Activated CD8-positive, alpha-beta memory T cell treated with anti-CD3 and anti-CD28 coated beads for 4 hours (primary cell): ENCODE measurements around the gene IPO8.

Source experiments
- DNase-seq, 2 donors: peaks; one replicate each; pipeline ENCODE4 v3.0.0-alpha.2; 2020; ENCODE audit warnings: low read depth in 2 of 2

The IPO8 gene

DNA sequence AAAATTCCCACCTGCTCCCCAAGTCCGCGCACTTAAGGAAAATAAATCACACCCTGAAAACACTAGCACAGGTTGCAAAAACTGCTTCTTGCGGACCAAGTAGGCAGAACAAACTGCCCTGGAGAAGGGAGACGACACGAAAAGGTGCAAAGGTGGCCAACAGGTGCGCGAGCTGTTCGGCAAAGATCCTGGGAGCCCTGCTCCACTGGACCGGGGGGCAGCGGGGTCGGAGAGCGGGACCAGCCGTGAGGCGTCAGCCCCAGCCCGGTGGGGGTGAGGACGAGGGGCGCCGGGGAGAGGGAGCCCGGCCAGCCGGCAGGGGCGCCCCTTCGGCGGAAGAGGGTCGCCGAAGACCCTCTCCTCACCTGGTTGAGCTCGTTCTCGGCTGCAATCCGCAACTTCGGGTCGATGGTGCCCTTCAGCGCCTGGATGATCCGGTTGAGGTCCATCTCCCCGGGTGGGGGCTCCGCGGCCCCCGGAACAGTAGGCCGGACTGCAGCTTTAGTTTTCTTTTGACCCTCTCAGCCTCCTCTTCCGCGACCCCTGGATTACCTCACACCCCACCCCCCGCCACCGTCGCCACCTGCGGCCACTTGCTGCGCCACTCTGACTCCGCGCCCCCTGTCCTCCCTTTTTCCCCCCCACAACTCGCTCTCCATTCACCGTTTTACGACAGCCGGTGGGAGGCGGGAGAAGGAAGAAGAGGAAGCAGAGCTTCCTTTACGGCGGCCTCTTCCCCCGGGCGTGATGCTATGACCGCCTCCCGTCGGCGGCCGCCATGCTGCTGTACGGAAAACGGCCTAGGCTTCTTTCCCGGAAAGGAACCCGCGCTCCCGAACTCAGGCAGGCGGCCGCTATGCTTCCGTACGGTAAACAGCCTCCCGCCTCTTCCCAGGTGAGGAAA lies at the start of gene IPO8:
Gene IPO8 (minus strand): TSS at position 671 of the 904 bp plus-strand sequence. CDS start 222 bp downstream, at position 449.
- DNase-seq, result peak; percentile 74 to 79

DNA sequence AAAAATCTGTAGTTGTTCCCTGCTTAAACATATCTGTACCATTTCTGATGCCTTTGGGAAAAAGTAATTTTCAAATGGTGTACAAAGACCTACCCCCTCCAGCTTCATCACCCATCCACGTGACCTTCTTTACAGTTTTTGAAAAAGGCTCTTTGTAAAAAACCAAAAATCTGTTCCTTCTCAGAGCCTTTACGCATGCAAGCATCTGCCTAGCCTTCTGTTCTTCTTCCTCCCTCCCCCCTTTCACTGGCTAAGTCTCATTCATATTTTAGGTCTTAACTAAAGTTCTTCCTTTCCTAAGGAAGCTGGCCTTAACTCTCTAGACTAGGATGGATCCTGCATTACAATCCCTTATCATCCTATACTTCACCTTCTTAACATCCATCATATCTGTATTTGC lies 48.7 kb upstream of the IPO8 start:
- DNase-seq, result no peak

DNA sequence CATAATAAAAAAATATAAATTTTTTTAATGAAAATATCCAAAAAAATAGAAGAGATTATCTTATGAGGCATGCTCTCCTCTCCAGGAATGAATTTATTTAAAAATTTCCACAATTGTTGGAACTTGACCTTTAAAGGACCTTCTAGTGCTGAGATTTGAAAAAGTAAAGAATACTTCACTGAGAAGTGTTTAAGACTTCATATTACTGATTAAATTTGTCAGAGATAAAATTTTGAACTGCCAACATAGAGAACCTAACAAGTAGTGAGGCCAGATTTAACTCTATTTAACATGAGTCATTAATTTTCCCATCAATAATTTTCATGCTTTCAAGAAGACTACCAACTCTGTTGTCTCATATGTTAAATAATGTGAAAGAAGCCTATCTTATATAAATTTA lies 44.6 kb upstream of the IPO8 start:
- no peak for DNase-seq

DNA sequence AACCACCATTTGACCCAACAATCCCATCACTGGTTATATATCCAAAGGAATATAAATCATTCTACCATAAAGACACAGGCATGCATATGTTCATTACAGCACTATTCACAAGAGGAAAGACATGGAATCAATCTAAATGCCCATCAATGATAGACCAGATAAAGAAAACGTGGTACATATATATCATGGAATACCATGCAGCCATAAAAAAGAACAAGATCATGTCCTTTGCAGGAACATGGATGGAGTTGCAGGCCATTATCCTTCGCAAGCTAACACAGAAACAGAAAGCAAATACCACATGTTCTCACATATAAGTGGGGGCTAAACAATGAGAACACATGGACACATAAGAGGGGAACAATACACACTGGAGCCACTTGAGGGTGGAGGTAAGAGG lies 43.4 kb upstream of the IPO8 start:
- no peak for DNase-seq

DNA sequence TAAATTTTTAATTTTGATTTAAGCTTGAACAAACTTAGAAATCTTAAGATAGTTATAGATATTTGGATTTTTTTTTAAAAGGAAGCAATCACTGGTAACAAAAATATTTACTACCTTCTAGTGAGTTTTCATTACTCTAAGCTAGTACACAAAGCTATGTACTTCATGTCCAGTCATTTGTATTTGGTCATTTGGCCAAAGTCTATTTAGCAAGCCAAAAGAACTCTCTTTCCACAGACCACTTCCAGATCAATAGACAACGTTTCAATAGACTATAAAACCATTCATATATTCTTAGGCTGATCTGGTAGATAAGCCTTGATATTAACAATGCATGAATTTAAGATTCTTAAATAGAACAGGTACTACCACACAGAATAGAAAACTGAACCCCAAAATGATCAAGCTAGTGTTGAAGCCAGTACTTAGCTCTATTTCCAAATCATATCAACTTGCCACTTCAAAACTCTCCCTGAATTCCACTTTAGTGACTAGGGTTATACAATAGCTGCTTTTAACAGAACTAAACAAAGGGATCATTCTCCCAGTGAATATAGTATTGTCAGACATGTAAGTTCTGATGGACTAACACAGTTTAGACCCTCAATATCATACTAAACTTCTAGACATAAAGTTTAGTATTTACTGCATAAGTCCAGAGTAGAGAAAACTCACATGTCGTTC lies 37.4 kb upstream of the IPO8 start:
- DNase-seq, result no peak

DNA sequence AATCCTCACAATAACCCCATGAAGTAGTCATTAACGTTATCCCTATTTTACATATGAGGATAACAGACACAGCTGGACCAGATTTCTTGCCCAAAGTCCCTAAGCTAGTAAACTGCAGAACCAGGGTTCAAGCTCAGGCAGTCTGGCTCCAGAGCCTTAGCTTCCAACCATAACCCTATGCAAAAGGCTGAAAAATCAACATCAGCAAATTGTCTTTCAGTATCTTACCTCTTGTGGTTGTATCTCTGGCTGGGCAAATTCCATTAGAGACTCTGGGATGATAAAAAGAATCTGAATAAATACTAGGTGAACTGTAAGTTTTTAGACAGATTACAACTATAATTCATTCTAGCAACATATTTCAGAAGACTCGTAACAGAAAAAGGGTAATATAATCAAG lies 34.3 kb upstream of the IPO8 start:
- no peak for DNase-seq

DNA sequence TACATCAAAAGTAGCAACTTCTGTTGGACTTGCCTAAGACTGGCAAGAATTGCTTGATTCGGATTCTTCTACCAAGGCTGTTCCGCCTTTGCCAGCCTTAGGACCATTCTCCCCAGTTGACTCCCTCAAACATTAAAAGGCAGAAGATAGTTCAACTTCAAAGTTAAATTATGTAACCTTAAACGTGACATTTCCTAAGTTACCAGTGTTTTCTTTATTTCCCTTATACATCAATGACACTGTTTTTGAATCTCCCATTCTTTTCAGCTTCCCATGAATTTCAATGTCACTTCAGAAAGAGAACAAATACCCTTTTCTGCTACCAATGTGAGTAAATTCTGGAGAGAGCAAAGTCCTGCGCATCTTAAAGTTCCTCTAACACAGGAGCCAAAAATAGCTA lies 33.9 kb upstream of the IPO8 start:
- no peak for DNase-seq

DNA sequence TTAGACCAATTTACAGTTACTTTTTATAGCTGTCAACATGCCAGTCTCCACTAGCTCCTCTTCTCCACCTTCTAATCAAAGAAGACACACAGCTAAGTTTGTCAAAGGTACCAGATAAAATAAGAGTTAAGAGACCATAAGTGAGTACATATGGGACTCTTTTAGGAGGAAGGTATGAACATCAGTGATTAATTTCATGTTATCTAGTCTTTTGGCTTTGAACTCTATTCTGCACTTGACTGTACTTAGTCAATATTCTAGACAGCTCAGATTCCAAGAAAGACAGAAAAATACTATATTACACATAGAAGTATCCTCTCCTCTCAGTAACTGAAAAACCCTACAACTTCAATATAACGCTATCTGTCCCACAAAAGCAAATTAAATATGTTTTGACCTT lies 31.0 kb upstream of the IPO8 start:
- DNase-seq, result no peak

DNA sequence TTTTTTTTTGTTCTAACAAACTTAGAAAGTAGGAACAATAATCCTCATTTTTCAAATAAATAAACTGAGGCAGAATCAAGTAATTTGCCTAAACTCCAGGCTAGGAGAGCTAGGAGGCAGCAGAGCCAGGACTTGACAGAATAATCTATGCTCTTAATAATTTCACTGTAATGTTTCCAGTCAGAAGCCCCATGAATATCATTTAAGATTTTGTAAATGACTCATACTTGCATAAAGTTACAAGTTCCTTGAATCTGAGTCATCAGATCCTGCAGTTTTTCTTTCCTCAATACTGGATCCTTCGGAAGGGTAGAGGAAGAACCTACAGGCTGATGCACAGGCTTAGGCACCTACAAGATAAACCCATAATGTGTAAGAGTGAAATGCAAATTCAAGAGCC lies 30.1 kb upstream of the IPO8 start:
- DNase-seq, result no peak

DNA sequence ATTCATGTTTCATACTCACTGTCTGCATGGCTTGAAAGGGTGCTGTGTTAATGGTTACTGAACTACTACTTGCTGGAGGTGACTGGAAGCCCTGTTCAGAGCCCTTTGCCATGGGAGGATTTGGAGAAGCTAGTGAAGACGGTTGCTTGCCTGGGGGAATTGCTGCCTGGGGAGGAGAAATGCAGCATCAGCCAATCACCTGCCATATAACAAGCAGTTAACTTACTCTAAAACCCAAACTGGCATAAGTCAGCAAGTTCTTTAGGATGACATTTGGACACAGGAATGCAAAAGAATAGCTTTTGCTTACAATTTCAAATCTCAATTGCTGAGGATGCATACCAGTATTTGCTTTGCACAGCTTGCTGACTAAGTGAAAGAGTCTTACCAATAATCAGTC lies 23.4 kb upstream of the IPO8 start:
- no peak for DNase-seq

DNA sequence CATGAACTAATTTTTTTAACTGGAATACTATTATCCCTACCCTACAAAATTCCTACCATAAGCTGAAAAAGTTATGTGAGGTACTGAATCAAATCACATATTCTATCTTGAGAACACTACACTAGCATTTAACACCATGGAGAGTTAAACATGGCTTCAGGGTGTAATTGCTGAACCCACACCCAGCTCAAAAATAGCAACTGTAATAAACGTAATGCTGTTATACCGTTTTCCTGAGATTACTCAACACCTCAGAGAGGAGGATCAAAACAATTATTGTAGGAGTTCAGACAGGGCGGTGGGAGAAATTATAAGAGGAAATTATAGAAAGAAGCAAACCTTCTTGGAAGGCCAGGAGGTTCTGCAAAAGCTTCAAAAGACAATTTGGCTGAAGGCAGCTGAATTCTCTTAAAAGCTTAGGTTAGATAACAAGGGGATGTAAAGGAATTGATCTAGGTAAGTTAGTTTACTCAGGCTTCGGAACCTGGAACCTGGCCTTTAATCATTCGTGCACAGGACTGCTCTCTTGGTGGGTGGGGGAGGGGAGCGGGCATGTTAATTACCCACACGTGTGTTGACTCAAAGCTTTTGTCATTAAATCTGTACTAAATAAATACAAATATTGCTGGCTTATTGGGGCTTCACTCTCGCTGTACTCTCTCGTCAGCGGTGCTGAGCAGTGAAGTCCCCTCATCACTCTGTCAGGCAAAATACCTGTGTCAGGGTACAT lies 12.1 kb upstream of the IPO8 start:
- no peak for DNase-seq

DNA sequence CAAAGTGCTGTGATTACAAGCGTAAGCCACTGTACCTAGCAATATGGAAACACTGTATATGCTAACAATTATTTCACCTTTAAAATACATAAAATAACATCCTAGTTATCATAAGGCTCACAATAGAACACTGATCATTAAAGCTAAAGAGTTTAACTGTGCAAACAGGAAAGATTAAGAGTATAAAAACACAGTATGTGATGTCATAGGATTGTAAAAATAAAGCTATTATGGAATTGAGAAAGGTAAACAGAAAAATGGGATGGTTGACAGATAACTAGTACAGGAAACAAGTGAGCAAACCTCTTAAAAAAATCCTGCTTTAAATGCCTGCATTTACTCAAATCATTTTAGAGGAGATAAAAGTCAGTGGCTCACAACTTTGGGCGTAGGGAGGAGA lies 10.8 kb upstream of the IPO8 start:
- no peak for DNase-seq

DNA sequence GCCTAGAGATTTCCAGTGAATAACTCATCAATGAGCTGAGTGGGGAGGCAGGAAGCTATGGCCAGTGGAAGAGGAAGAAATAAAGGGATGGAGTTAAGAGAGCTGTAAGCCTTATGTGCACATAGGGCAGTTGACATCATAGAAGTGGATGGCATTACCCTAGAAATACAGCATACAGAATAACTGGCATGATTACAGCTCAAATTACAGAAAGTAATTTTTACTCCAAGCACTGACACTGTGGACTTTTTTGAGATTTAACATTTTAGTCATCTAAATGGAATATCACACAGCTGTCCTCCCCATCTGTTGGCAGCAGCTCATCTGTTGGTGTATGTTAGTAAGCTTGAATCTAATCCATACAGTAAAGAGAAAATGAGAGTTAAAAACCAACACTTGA lies 5.4 kb upstream of the IPO8 start:
- no peak for DNase-seq

DNA sequence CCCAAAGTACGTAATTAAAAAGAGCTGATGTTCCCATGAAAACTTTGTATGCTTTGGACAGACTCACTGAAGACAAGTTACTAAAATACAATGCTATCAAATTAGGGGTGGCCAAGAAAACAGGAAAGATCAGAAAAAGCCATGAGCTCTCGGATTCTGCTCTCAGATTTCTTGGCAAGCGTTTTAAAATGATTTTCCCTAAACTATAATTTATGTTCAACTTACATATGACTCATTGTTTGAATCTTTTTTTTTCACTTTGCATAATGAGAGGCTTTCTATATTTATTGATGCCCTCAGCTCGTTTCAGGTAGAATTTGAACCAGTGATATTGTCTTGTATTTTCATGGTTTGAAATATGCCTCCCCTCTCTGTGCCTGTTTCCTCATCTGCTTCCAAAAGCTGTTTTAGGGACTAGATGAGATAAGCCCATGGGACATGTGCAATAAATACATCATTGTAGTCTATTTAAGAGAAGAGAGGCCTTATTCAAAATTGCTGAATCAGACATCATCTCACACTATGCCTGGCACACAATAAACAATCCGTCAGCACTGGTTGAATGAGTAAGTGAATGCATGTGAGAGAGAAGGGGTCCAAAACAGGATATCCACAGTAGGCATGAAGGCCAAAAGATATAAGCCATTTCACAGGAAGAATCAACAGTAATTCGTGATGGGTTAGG lies 4.7 kb upstream of the IPO8 start:
- no peak for DNase-seq

DNA sequence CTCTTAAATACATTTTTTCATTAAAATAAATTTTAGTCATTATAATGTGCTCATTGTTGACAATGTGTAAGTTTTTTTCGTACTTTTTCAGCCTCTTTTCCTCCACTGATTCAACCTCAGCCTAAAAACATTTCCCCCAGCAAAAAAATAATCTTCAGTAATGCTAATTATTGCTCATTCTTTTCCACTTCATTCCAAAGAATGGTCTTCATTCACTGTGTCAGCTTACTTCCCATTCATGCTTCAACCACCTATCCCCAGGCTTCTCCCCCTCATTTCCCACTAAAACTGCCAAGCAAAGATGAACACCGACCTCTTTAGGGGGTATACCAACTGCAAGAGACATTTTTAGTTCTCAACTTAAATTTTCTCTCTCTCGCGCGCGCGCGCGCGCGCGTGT lies 2.7 kb upstream of the IPO8 start:
- DNase-seq, result no peak

DNA sequence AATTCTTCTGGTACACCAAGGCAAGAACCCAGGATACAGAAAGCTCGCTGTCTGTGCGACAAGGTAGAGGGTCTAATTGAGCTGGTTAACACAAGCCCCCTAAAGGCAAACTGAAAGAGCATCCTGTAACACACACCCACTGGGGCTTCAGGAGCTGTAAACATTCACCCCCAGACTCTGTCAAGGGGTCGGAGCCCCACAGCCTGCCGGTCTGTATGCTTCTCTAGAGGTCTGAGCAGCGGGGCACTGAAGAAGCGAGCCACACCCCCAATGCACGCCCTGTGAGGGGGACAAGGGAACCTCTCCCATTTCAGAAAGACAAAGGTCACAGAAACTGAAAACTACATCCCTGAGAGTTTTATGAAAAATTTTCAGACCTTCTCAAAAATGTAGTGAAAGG lies 1.3 kb upstream of the IPO8 start:
- DNase-seq, result no peak

DNA sequence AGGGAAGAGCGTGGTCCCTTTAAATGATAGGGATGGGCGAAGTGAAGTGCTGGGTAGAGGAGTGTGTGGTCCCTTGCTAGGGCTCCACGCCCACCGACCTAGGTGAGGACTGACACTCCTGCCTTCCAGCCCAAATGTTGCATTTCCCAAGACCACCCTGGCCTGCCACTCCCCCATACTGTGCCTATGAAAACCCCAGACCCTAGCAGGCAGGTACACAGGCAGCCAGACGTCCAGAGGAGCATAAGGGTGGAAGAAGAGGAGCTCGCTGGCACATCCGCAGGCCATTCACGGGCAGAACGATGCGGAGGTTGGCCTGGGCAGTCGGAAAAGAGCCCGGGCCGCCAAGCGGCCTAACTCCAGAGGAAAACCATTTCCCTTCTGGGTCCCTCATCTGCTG lies 817 bp upstream of the IPO8 start:
- DNase-seq, result no peak

DNA sequence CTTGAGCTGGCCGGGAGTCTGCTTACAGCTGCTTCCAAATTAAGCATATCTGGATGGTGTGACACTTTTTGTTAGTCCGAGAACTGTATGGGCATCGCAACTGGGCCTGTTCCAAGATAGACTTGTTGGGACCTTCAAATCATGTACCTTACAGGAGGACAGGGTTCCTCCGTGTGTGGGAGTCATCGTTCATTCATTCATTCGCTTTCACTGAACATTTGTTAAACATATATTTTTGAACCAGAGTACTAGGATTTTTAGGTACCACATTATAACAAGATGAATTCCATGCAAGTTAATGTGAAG lies 387 bp upstream of the IPO8 start:
- no peak for DNase-seq

DNA sequence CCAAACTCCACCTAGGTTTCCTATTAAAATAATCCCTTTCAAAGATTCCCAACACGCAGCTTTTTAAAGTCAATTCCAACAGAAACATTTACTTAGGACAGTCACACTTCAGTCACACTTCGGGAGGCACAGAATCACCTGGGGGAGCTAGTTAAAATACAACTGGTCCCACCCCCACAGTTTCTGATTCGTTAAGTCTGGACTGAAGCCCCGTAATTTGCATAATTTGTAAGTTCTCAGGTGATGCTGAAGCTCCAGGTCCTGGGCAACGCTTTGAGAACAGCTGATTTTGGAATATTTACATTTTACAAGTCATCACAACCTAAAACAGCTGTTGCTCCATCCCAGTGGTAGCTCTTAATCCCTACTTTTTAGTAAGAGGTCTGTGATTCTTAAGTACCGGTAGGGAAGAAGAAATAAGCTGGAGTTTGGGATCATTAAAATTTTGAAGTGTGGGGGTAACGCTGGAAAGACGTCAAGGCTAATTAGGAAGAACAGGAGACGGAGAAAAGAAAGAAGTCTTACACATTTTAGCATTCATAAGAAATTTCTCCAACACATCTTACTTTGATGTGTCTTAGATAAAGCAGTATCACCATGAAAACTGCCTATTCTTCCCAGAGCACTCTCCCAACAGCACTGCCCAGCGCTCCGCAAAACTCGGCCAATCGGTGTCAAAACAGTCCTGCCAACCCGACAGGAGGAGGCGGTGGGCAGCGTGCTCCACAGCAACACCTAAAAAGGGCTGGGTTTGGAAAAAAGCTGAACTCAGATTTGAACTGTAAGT lies 1.1 kb downstream of the IPO8 start:
- no peak for DNase-seq

DNA sequence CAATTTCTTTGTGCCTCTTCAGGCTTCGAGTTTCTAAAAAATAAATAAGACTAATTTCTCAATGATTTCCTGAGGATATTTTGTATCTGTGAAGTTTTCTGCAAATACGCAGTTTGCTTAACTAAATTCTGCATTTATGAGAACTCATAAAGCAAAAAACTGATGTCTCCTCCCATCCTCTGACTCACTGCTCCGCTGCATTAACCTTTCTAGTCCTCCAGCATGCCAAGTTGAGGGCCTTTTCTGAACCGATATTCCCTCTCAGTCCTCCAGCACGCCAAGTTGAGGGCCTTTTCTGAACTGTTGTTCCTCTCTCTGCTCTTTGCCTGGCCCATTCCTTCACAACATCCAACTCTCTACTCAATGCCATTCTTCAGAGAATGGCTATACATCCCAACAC lies 3.2 kb downstream of the IPO8 start:
- DNase-seq, result no peak

DNA sequence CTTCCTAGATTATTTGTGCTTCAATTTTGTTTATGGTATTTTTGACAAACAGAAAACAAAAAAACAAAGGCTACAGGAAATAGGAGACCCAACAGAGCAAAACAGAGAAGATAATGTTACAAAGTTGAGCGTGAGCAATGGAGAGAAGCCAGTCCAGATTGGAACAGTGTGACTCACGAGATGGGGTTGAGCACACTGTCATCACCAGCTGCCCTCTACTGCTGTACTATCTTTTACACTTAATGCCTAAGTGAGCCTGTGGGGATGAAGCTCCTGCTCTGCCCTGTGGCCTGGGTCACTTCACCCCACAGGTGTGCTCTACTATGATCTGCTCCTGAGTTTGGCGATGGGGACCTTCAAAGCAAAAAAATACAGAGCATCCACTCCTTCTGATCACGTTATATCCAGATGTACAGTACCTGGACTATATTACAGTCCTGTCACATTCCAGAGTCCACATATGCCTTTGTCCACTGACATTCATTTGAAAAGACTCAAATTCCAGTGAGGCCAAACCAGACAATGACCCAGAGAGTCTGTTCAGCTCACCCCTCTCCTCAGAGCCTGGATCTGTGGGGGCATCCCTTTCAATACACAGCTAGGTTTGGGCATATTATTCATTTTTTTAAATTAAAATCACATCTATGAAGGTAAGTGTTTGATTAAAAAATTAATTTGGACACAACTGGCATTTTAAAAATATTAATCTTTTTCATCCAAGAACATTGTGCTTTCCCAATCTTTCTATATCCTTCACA lies 4.4 kb downstream of the IPO8 start:
- DNase-seq, result no peak
